ENCODE data around the gene DNAH1. TPM values are rescaled to one million over a fixed set of nuclear protein-coding genes. Genes with fewer than 3 reads are reported as not detected.

Gene DNAH1
- total and polyA plus RNA-seq, 2 of the 4 experiments (the other 2 are of a cell fraction): 2.0 to 4.0 TPM

DNA sequence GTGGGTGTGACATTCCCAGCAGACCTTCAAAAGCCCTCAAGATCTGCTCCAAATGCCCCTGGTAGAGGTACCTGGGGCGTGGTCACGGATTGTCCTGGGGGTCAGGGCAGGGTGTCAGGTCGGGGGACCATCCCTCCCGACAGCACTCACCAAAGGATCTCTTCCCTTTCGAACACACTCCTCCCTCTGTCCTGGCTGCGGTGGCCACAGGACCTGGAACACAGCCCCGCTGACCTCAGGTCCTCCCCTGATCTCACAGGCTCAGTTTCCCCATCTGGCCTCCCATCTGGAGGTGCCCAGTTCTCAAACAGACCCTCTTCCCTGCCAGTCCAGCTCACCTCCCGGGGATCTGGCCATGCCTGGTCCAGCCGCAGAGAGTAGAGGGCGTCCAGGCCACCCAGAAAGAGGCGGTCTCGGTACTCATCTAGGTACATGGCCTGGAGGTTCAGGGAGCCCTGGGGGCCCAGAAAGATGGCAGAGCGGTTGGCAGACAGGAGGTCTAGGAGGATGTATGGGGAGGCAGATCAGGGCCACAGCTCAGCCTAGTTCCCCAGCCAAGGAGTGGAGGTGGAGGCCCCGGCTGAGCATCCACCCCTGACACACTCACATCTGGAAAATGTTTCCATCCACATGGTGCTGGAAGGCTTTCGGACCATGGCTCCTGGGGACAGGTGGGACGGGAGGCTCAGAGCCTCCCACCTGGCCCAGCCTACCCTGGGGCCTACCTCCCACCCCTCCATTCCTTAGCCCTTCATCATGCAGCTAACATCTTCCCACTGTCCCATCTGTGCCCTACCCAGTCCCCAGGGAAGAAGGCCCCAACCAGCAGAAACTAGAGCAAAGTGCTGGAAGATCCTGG, 126.5 kb downstream of the DNAH1 start:
- WGBS, 2 experiments (ENCODE audit: extremely low coverage in 2 of 2, insufficient read length in 1 of 2): 58% methylated on average over 3 of the region's 16 CpGs; no CpG with 5 or more reads in 1 of the 2 experiments
- no peak overlapping the region for H2BK15ac ChIP-seq (ENCODE audit: low read depth, low read length)
- ChIA-PET POLR2A (ENCODE audit: unreplicated experiment) (no interaction called here), CTCF (no interaction called here)
- no peak overlapping the region for H3K23ac ChIP-seq (ENCODE audit: low read depth, low read length)
- dilution Hi-C loops (cut with HindIII; ENCODE audit: low sequenced_read_pairs, unreplicated experiment): no loop called here
- H4K91ac ChIP-seq (ENCODE audit: insufficient read depth, low read depth, low read length): no peak overlapping the region
- H3K4me3 ChIP-seq (ENCODE audit: insufficient read depth, low read depth, low read length): no peak overlapping the region
- no peak overlapping the region; the same call in 1 of the 2 replicates for H3K56ac ChIP-seq (ENCODE audit: extremely low read depth, insufficient read depth, low read length)
- DNase-seq (no peak), ATAC-seq (ENCODE audit: low read depth) (no peak)
- in situ Hi-C loops (cut with MboI; ENCODE audit: low sequenced_read_pairs): no loop called here
- no peaks in the 10 kb centered on the region for H3K79me1 ChIP-seq (ENCODE audit: low read depth in 1 of 2, low read length in 2 of 2)
- H3K14ac ChIP-seq (replicated peaks; ENCODE audit: low read depth, low read length): no peak overlapping the region
- no peak overlapping the region for H3K4me2 ChIP-seq (ENCODE audit: low read depth, low read length)
- no TSS peak for BruUV-seq (replicated peaks)
- H2AK9ac ChIP-seq (replicated peaks; ENCODE audit: low read depth, low read length, poor library complexity): no peak overlapping the region
- no peaks in the 10 kb centered on the region for H3K27me3 ChIP-seq (ENCODE audit: control insufficient read depth, insufficient read depth, low read length)
- no peak overlapping the region for H2BK5ac ChIP-seq (ENCODE audit: low read depth, low read length, poor library complexity, severe bottlenecking)
- H3K36me3 ChIP-seq (ENCODE audit: control insufficient read depth, insufficient read depth, low read length): no peaks in the 10 kb centered on the region
- H2BK20ac ChIP-seq (ENCODE audit: low read depth, low read length): no peak overlapping the region
- no peak overlapping the region for H3K4ac ChIP-seq (ENCODE audit: low read depth, low read length)
- no peaks in the 10 kb centered on the region for H3K4me1 ChIP-seq (ENCODE audit: control insufficient read depth, insufficient read depth, low read length)
- H2AK5ac ChIP-seq (ENCODE audit: low read depth, low read length): no peak overlapping the region
- no peak overlapping the region for H3K18ac ChIP-seq (ENCODE audit: low read depth, low read length)
- H4K8ac ChIP-seq (ENCODE audit: low read depth in 2 of 2, low read length in 2 of 2): no peak overlapping the region
- no peak overlapping the region for H3K9ac ChIP-seq (ENCODE audit: low read depth, low read length)
- intact Hi-C loops (cut with micrococcal nuclease): no loop called here
- no peaks in the 10 kb centered on the region; the same call in none of the 2 replicates for H4K20me1 ChIP-seq (ENCODE audit: insufficient read depth, low read length)
- TF ChIP-seq, protein P1, sequence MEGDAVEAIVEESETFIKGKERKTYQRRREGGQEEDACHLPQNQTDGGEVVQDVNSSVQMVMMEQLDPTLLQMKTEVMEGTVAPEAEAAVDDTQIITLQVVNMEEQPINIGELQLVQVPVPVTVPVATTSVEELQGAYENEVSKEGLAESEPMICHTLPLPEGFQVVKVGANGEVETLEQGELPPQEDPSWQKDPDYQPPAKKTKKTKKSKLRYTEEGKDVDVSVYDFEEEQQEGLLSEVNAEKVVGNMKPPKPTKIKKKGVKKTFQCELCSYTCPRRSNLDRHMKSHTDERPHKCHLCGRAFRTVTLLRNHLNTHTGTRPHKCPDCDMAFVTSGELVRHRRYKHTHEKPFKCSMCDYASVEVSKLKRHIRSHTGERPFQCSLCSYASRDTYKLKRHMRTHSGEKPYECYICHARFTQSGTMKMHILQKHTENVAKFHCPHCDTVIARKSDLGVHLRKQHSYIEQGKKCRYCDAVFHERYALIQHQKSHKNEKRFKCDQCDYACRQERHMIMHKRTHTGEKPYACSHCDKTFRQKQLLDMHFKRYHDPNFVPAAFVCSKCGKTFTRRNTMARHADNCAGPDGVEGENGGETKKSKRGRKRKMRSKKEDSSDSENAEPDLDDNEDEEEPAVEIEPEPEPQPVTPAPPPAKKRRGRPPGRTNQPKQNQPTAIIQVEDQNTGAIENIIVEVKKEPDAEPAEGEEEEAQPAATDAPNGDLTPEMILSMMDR (conservative IDR thresholded peaks at IDR 0.05; ENCODE audit: low read depth, low read length): no peak
- TF ChIP-seq MAZ (IDR thresholded peaks at IDR 0.05; ENCODE audit: borderline replicate concordance, low read depth, low read length) (no peak), ELK1 (IDR thresholded peaks at IDR 0.05; ENCODE audit: borderline replicate concordance, low read depth, low read length) (no peak), CHD1 (IDR thresholded peaks at IDR 0.05; ENCODE audit: low read depth, low read length) (no peak), NFE2L2 (IDR thresholded peaks at IDR 0.05; ENCODE audit: low read depth, low read length) (no peak), FOS (IDR thresholded peaks at IDR 0.05; ENCODE audit: low read depth, low read length) (no peak), BHLHE40 (IDR thresholded peaks at IDR 0.05; ENCODE audit: low read depth, low read length) (no peak), RAD21 (IDR thresholded peaks at IDR 0.05; ENCODE audit: low read length) (no peak), USF2 (IDR thresholded peaks at IDR 0.05; ENCODE audit: low read depth, low read length) (no peak), MAFK (IDR thresholded peaks at IDR 0.05; ENCODE audit: low read depth, low read length) (no peak), MXI1 (IDR thresholded peaks at IDR 0.05; ENCODE audit: borderline replicate concordance, low read depth, low read length) (no peak), SMC3 (IDR thresholded peaks at IDR 0.05; ENCODE audit: low read depth, low read length) (no peak), RFX5 (IDR thresholded peaks at IDR 0.05; ENCODE audit: low read depth, low read length) (no peak), RCOR1 (IDR thresholded peaks at IDR 0.05; ENCODE audit: insufficient replicate concordance, low read length) (no peak), CEBPB (IDR thresholded peaks at IDR 0.05; ENCODE audit: low read depth, low read length) (no peak)
- H2AFZ ChIP-seq (replicated peaks; ENCODE audit: low read length, poor library complexity): no peak overlapping the region
- no peaks in the 10 kb centered on the region for H3K9me1 ChIP-seq (ENCODE audit: insufficient read depth, low read length)
- no peaks in the 10 kb centered on the region for H3K9me3 ChIP-seq (ENCODE audit: control insufficient read depth, insufficient read depth, low read length)
- no peak overlapping the region for H4K5ac ChIP-seq (ENCODE audit: low read depth, low read length)
- H2BK120ac ChIP-seq (ENCODE audit: low read depth, low read length): no peak overlapping the region
- no peak overlapping the region for H3K27ac ChIP-seq (ENCODE audit: insufficient read depth, low read length)
